HG02981 (cell line): ENCODE results near the gene ANKLE2.
"Not testable (repeated sequence)": the region's sequence is repeated elsewhere in the genome, so short reads cannot be mapped to it uniquely, and the experiment has no call there.

ENCODE experiments used
- ATAC-seq: cut with Tn5 transposase; IDR thresholded peaks from one replicate; pipeline ENCODE4 v1.9.1; 2021; ENCODE audit warnings: mild to moderate bottlenecking, moderate library complexity; ENCODE audit not compliant: unreplicated experiment

The ANKLE2 gene

GRCh38 chr12:132720606-132721345 is 40.9 kb downstream of the ANKLE2 start:
- no peak for ATAC-seq

GRCh38 chr12:132719954-132720324 is 41.7 kb downstream of the ANKLE2 start:
- no peak for ATAC-seq

GRCh38 chr12:132719141-132719953 is 42.3 kb downstream of the ANKLE2 start:
- no peak for ATAC-seq

- no peak for ATAC-seq
Observed at GRCh38 chr12:132718644-132719043, 43.0 kb downstream of the ANKLE2 start.

DNA sequence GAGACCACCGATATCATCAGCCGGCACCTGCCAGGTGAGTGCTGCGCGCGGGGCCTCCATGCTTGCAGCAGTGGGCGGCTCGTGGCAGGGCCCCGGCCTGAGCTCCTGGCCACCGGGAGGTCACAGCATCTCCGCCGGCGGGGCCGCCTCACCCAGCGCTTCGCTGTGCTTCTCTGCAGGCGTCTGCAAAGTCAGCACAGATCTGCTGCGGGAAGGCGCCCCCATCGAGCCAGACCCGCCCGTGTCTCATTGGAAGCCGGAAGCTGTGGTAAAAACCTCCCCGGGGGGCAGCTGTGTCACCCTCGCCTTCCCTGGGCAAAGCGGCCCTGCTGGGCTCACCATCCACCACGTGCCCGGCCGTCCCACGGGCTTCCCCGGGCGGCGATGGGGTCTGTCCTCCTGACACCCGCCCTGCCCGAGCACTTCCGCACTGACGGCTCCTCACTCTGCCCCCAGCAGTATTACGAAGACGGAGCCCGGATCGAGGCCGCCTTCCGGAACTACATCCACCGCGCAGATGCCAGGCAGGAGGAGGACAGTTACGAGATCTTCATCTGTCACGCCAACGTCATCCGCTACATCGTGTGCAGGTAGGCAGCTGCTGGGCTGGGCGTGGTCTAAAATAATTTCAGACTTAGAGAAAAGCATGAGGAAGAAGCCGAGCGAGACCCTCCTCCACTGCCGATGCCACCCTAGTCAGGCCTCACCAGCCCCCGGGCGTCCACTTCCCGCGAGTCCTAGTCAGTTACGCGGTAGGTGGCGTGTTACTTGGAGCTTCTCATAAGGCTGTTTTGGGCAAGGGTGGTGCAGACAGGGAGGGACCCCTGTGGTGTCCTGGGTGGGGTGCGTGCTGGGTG is 43.9 kb downstream of the ANKLE2 start:
- no peak for ATAC-seq

DNA sequence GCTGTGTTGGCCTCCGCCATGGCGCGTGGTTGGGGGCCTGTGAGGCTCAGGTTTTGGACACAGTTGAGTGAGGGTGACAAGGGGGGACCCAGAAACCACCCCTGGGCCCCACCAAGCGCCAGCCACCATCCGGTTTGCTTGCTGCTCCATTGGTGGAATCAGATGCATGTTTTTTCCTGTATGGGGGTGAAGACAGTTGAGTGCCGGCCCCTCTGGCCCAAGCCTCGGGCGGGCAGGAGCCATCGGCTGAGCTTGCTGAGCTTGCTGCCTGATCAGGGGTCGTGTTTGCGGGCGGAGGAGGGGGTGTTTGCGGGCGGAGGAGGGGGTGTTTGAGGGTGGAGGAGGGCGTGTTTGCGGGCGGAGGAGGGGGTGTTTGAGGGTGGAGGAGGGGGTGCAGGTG is 44.6 kb downstream of the ANKLE2 start:
- no peak for ATAC-seq

GRCh38 chr12:132716356-132716755 is 45.3 kb downstream of the ANKLE2 start:
- ATAC-seq, result no peak

- no peak for ATAC-seq
Observed at GRCh38 chr12:132715874-132716273, 45.8 kb downstream of the ANKLE2 start.

GRCh38 chr12:132713123-132713522 is 48.5 kb downstream of the ANKLE2 start:
- ATAC-seq, result no peak

GRCh38 chr12:132711080-132711843 is 50.4 kb downstream of the ANKLE2 start:
- peak; percentile 20 for ATAC-seq

DNA sequence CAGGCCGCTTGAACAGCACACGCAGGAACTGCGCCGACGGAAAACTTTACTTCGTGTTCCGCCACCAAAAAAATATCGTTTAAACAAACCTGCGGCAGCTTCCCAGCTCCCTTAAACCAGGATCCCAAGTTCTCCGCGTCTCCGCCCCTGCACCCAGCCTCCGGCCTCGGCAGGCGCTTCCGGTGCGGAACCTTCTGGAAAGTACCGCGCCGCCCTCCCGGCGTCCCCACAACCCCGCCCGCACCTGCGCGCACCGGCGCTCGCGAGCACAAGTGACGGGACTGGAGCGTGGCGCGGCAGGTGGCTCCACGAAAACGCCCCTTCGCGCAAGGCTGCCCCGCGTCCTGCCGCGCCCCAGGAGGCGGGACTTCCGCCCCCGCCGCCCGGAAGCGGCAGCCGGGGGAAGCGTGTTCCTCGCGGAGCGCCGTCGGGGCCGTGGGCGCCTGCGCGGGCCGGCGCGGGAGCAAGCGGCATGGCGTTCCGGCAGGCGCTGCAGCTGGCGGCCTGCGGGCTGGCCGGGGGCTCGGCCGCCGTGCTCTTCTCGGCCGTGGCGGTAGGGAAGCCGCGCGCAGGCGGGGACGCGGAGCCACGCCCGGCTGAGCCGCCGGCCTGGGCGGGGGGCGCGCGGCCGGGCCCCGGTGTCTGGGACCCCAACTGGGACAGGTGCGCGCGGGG is 51.1 kb downstream of the ANKLE2 start, which contains the start of gene PGAM5:
PGAM5 (plus strand) TSS at position 438 of the 675 bp plus-strand sequence; CDS start at position 473, 35 bp downstream.
- ATAC-seq, result peak; percentile 80

GRCh38 chr12:132710043-132710404 is 51.6 kb downstream of the ANKLE2 start:
- ATAC-seq, result peak; percentile 27

- no peak for ATAC-seq
Observed at GRCh38 chr12:132708150-132708549, 53.5 kb downstream of the ANKLE2 start.

DNA sequence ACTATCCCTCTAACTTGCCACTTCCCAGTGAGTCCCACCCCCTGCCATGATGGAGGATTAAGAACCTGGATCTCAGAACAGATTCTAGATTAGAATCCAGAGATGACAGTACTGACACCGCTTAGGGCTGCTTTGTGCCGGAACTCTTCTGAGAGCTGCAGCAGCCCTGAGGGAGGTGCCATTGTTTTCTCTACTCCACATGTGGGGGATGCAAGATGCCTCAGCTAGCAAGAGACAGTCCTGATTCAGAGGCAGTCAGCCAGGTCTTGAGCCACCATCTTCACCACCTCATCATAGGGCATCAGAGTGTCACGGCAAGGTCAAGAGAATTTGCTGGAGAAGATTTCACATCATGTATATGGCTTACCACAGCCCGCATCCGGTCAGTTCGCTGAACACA is 54.4 kb downstream of the ANKLE2 start:
- no peak for ATAC-seq

GRCh38 chr12:132703641-132704040 is 58.0 kb downstream of the ANKLE2 start:
- ATAC-seq, result no peak

GRCh38 chr12:132702640-132703039 is 59.0 kb downstream of the ANKLE2 start:
- no peak for ATAC-seq

DNA sequence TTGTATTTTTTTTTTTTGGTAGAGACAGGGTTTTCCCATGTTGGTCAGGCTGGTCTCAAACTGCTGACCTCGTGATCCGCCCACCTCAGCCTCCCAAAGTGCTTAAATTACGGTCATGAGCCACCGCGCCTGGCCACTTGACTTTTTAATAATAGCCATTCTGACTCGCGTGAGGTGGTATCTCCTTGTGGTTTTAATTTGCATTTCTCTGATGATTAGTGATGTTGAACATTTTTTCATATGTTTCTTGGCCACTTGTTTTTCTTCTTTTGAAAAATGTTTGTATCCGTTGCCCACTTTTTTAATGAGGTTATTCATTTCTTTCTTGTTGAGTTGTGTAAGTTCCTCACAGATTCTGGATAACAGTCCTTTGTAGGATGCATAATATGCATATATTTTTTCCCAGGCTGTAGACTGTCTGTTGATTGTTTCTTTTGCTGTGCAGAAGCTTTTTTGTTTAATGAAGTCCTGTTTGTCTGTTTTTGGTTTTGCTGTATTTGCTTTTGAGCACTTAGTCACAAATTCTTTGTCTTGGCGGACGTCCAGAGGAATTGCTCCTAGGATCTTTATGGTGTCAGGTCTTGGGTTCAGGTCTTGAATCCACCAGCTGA is 61.3 kb downstream of the ANKLE2 start:
- ATAC-seq, result no peak

- no peak for ATAC-seq
Observed at GRCh38 chr12:132698341-132698740, 63.3 kb downstream of the ANKLE2 start.

- no peak for ATAC-seq
Observed at GRCh38 chr12:132695431-132695830, 66.2 kb downstream of the ANKLE2 start.

- ATAC-seq, result not testable (repeated sequence)
Observed at GRCh38 chr12:132694888-132695287, 66.7 kb downstream of the ANKLE2 start.
